K562 (cell line): Measurements from ENCODE around the gene SLC25A45. TPM values are rescaled to one million over a fixed set of nuclear protein-coding genes. Genes with fewer than 3 reads are reported as not detected.
A peak's percentile ranks its signal among the peaks of the same experiment; 100 is the strongest.

Experiments used
- CEBPG ChIP-seq, 3 experiments: fragments of 200-800 bp in 1 of 3; sonication (Bioruptor generic) in 1 of 3; sonication (generic) in 1 of 3; formaldehyde crosslinking in 1 of 3; IDR thresholded peaks in 2 of 3; conservative IDR thresholded peaks in 1 of 3; 2 replicates each; pipeline versions ENCODE4 v1.6.1 to v1.8.0; 2016 to 2022; ENCODE audit warnings: missing compliant biosample characterization in 2 of 3, missing genetic modification characterization in 2 of 3, mild to moderate bottlenecking in 1 of 3, missing genetic modification reagents in 1 of 3
- CREM ChIP-seq: IDR thresholded peaks from 2 replicates; pipeline ENCODE4 v1.6.1; 2014; ENCODE audit warnings: antibody characterized with exemption, low read depth
- FOXK1 ChIP-seq: sonication (generic); formaldehyde crosslinking; IDR thresholded peaks from 2 replicates; pipeline ENCODE4 v1.8.0; 2022; ENCODE audit warnings: missing genetic modification reagents, mild to moderate bottlenecking, borderline replicate concordance
- FOXK2 ChIP-seq, 2 experiments: fragments of 450-650 bp; IDR thresholded peaks in 1 of 2; conservative IDR thresholded peaks in 1 of 2; 2 replicates each; pipeline ENCODE4 v1.6.1; 2016; ENCODE audit warnings: low read depth in 2 of 2, mild to moderate bottlenecking in 1 of 2
- GABPA ChIP-seq: fragments of 200-800 bp; sonication (Bioruptor generic); conservative IDR thresholded peaks from 2 replicates; pipeline ENCODE4 v1.6.1; 2016; ENCODE audit warnings: low read depth, missing genetic modification characterization, missing compliant biosample characterization
- GABPB1 ChIP-seq: sonication (generic); formaldehyde crosslinking; IDR thresholded peaks from 2 replicates; pipeline ENCODE4 v1.8.0; 2022; ENCODE audit warnings: mild to moderate bottlenecking, missing genetic modification reagents
- KAT7 ChIP-seq: sonication (generic); formaldehyde crosslinking; IDR thresholded peaks from 2 replicates; pipeline ENCODE4 v1.8.0; 2022; ENCODE audit warnings: missing genetic modification reagents, mild to moderate bottlenecking, borderline replicate concordance
- LEF1 ChIP-seq: fragments of 450-650 bp; IDR thresholded peaks from 2 replicates; pipeline ENCODE4 v1.6.1; 2016; ENCODE audit warnings: mild to moderate bottlenecking
- PML ChIP-seq: IDR thresholded peaks from 2 replicates; pipeline ENCODE4 v1.6.1; 2012; ENCODE audit warnings: low read length, inconsistent platforms
- POLR2B ChIP-seq: fragments of 450-650 bp; IDR thresholded peaks from 2 replicates; pipeline ENCODE4 v1.6.1; 2018; ENCODE audit warnings: low read depth; ENCODE audit not compliant: partially characterized antibody
- PURB ChIP-seq: sonication (generic); formaldehyde crosslinking; IDR thresholded peaks from 2 replicates; pipeline ENCODE4 v1.9.0; 2021; ENCODE audit warnings: low read depth, mild to moderate bottlenecking, missing genetic modification reagents
- RREB1 ChIP-seq: fragments of 250-450 bp; sonication (Bioruptor Pico); IDR thresholded peaks from 2 replicates; pipeline ENCODE4 v1.4.0; 2020
- ZNF778 ChIP-seq: fragments of 450-650 bp; formaldehyde crosslinking; IDR thresholded peaks from 2 replicates; pipeline ENCODE4 v1.4.0; 2020; ENCODE audit warnings: mild to moderate bottlenecking, moderate library complexity
- polyA plus RNA-seq, 8 experiments: library from polyadenylated mRNA; depleted of rRNA in 4 of 8; stranded (reverse) in 5 of 8; unstranded in 3 of 8; fragments of >200 nt; fragmentation: Nextera tagmentation in 2 of 8; fragmentation: Illumina TruSeq in 1 of 8; extraction: Ambion mirVana in 2 of 8; extraction: Trizol in 1 of 8; gene quantifications; 2 replicates each; pipeline versions ENCODE4 v1.2.1 to v1.2.3, GENCODE V29; 2011 to 2014; ENCODE audit warnings: inconsistent platforms in 1 of 8, missing spikeins in 1 of 8
- total RNA-seq, 7 experiments: library from RNA; depleted of rRNA in 6 of 7; stranded (reverse); fragments of >200 nt in 6 of 7; fragmentation: Illumina TruSeq in 2 of 7; extraction: Trizol in 2 of 7; gene quantifications; 2 replicates each; pipeline versions ENCODE4 v1.2.1 to v1.2.3, GENCODE V29; 2011 to 2021; ENCODE audit warnings: low replicate concordance in 1 of 7
- TF ChIP-seq, protein P1 (sequence below), 2 experiments: fragments of 150-350 bp in 1 of 2; IDR thresholded peaks; 2 replicates each; pipeline ENCODE4 v1.6.1; 2012 to 2016; ENCODE audit warnings: low read depth in 2 of 2, low read length in 2 of 2, mild to moderate bottlenecking in 1 of 2, moderate library complexity in 1 of 2
- TF ChIP-seq, protein P2 (sequence below): IDR thresholded peaks from 2 replicates; pipeline ENCODE4 v1.6.1; 2011; ENCODE audit not compliant: insufficient read length; ENCODE audit errors: extremely low read depth

SLC25A45 gene
- total and polyA plus RNA-seq, 9 of the 15 experiments (the other 6 are each of a cell fraction or from before 2014, with no cell fraction given): 0.15 to 2.3 (median 0.68) TPM

DNA sequence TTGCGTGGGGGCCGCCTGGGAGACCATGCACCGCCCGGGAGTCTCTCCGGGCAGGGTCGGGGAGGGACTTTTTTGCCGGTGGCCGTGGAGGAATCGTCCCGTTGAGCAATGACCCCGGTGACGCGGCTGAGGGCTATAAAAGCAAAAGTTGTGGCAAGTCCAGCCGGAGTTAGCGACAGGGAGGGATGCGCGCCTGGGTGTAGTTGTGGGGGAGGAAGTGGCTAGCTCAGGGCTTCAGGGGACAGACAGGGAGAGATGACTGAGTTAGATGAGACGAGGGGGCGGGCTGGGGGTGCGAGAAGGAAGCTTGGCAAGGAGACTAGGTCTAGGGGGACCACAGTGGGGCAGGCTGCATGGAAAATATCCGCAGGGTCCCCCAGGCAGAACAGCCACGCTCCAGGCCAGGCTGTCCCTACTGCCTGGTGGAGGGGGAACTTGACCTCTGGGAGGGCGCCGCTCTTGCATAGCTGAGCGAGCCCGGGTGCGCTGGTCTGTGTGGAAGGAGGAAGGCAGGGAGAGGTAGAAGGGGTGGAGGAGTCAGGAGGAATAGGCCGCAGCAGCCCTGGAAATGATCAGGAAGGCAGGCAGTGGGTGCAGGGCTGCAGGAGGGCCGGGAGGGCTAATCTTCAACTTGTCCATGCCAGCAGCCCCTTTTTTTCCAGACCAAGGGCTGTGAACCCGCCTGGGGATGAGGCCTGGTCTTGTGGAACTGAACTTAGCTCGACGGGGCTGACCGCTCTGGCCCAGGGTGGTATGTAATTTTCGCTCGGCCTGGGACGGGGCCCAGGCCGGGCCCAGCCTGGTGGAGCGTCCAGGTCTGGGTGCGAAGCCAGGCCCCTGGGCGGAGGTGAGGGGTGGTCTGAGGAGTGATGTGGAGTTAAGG lies 40.4 kb upstream of the SLC25A45 start, which contains the start of gene NEAT1 (continued):
- TF ChIP-seq, protein P1, sequence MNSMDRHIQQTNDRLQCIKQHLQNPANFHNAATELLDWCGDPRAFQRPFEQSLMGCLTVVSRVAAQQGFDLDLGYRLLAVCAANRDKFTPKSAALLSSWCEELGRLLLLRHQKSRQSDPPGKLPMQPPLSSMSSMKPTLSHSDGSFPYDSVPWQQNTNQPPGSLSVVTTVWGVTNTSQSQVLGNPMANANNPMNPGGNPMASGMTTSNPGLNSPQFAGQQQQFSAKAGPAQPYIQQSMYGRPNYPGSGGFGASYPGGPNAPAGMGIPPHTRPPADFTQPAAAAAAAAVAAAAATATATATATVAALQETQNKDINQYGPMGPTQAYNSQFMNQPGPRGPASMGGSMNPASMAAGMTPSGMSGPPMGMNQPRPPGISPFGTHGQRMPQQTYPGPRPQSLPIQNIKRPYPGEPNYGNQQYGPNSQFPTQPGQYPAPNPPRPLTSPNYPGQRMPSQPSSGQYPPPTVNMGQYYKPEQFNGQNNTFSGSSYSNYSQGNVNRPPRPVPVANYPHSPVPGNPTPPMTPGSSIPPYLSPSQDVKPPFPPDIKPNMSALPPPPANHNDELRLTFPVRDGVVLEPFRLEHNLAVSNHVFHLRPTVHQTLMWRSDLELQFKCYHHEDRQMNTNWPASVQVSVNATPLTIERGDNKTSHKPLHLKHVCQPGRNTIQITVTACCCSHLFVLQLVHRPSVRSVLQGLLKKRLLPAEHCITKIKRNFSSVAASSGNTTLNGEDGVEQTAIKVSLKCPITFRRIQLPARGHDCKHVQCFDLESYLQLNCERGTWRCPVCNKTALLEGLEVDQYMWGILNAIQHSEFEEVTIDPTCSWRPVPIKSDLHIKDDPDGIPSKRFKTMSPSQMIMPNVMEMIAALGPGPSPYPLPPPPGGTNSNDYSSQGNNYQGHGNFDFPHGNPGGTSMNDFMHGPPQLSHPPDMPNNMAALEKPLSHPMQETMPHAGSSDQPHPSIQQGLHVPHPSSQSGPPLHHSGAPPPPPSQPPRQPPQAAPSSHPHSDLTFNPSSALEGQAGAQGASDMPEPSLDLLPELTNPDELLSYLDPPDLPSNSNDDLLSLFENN (IDR thresholded peaks at IDR 0.05; ENCODE audit: low read depth in 2 of 2, low read length in 2 of 2): peak; percentile 27 to 97; a peak in 3 of 4 replicates
- TF ChIP-seq KAT7 (CRISPR knock-in tag): no peak; the same call in none of the 2 replicates
- TF ChIP-seq, protein P2, sequence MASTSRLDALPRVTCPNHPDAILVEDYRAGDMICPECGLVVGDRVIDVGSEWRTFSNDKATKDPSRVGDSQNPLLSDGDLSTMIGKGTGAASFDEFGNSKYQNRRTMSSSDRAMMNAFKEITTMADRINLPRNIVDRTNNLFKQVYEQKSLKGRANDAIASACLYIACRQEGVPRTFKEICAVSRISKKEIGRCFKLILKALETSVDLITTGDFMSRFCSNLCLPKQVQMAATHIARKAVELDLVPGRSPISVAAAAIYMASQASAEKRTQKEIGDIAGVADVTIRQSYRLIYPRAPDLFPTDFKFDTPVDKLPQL: peak; percentile 89
- peak; percentile 99 for TF ChIP-seq PML
- peak; percentile 84 for TF ChIP-seq CEBPG (CRISPR knock-in tag; IDR thresholded peaks at IDR 0.05)
- peak in 1 of 2 experiments; percentile 93; a peak in 2 of 4 replicates for TF ChIP-seq CEBPG (tag; conservative IDR thresholded peaks at IDR 0.05 in 1 of 2, IDR thresholded peaks at IDR 0.05 in 1 of 2)
- peak; percentile 100 for TF ChIP-seq POLR2B
- TF ChIP-seq GABPA (tag): no peak
- TF ChIP-seq CREM: peak; percentile 88
- TF ChIP-seq PURB (CRISPR knock-in tag): no peak
- TF ChIP-seq RREB1 (CRISPR knock-in tag): peak; percentile 96; the same call in 1 of the 2 replicates
- peak; percentile 60 for TF ChIP-seq LEF1
- 0 out of 2 replicates have a peak, but pooled peaks have one; percentile 43 for TF ChIP-seq GABPB1 (CRISPR knock-in tag)
- peak; percentile 54 for TF ChIP-seq FOXK1 (CRISPR knock-in tag)
- peak in 1 of 2 experiments; percentile 25; a peak in 2 of 4 replicates for TF ChIP-seq FOXK2 (conservative IDR thresholded peaks at IDR 0.05 in 1 of 2, IDR thresholded peaks at IDR 0.05 in 1 of 2; ENCODE audit: low read depth in 2 of 2)
- peak; percentile 99 for TF ChIP-seq ZNF778
